ENCODE data around the gene GRM8.

DNA sequence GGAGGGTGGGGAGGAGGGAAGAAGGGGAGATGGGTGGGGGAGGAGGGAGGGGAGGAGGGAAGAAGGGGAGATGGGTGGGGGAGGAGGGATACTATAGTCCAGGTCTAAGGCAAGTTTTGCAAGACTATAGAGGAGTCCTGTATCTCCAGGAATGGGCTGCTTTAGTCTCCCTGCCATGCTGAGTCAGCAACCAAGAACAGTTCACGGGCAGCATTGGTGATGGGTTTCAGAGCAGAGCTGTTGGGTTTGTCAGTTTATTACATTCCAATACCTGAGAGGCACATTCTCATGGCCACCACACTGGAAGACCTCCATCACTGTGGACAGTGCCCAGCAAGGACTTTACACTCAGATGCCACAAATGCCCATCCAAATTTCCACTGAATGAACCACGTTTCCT lies 212.7 kb downstream of the GRM8 start:
- TF ChIP-seq ZNF274 (IDR thresholded peaks at IDR 0.05; ENCODE audit: low read depth, low read length) (no peak), YY1 (IDR thresholded peaks at IDR 0.05; ENCODE audit: insufficient read depth, insufficient read length) (no peak)
